GM13977 (cell line): ENCODE measurements around the gene TRIP11.
"Not testable (repeated sequence)": the region's sequence is repeated elsewhere in the genome, so short reads cannot be mapped to it uniquely, and the experiment has no call there.

Experiments
- DNase-seq: peaks from one replicate; pipeline ENCODE4 v3.0.0; 2012; ENCODE audit warnings: low spot score
- CTCF ChIP-seq: IDR thresholded peaks from 2 replicates; pipeline ENCODE4 v1.5.1; 2012; ENCODE audit warnings: mild to moderate bottlenecking, control low read depth; ENCODE audit not compliant: insufficient read depth; ENCODE audit errors: extremely low read depth, missing control alignments
- in situ Hi-C: fragments of 300-500 bp; cut with MboI; formaldehyde crosslinking; loops from one replicate; pipeline ENCODE4 v1.12.0; 2022; ENCODE audit warnings: low sequenced_read_pairs, low pct_unique_long_range_greater_than_20kb, mixed read lengths, inconsistent platforms; ENCODE audit not compliant: unreplicated experiment

Gene TRIP11

GRCh38 chr14:92039719-92040430 lies at the start of gene TRIP11:
Gene TRIP11, minus strand, starts transcription at chr14:92040059. Its CDS starts 374 bp downstream, at chr14:92039685.
- in situ Hi-C loops: no loop called here
- TF ChIP-seq CTCF: no peak
- DNase-seq: peak; percentile 91

- no peak for TF ChIP-seq CTCF
- in situ Hi-C loops: no loop called here
- no peak for DNase-seq
Measured at GRCh38 chr14:92088494-92088893, 48.6 kb upstream of the TRIP11 start.

GRCh38 chr14:92074555-92074954 lies 34.7 kb upstream of the TRIP11 start:
- in situ Hi-C loops: no loop called here
- DNase-seq: no peak
- no peak for TF ChIP-seq CTCF

GRCh38 chr14:92058006-92058917 lies 18.4 kb upstream of the TRIP11 start:
- in situ Hi-C loops: no loop called here
- no peak for TF ChIP-seq CTCF
- DNase-seq: no peak

- in situ Hi-C loops: no loop called here
- TF ChIP-seq CTCF: no peak
- DNase-seq: no peak
Measured at GRCh38 chr14:92049781-92050180, 9.9 kb upstream of the TRIP11 start.

GRCh38 chr14:92049221-92049620 lies 9.4 kb upstream of the TRIP11 start:
- DNase-seq, in situ Hi-C loops: not testable (repeated sequence)

- DNase-seq, in situ Hi-C loops: not testable (repeated sequence)
Measured at GRCh38 chr14:92045904-92046303, 6.0 kb upstream of the TRIP11 start.

- in situ Hi-C loops, DNase-seq: not testable (repeated sequence)
Measured at GRCh38 chr14:92041766-92042165, 1.9 kb upstream of the TRIP11 start.
